Stimulated activated CD4-positive, alpha-beta T cell treated with anti-CD3 and anti-CD28 coated beads, Interleukin-1b, Interleukin-23, amount 100 ng/mL, for 1 hour (primary cell): ENCODE measurements around the gene RNF217.

Experiments used
- DNase-seq, 2 donors: peaks; one replicate each; pipeline ENCODE4 v3.0.0-alpha.2; 2020; ENCODE audit warnings: low read depth in 2 of 2

RNF217 gene

DNA sequence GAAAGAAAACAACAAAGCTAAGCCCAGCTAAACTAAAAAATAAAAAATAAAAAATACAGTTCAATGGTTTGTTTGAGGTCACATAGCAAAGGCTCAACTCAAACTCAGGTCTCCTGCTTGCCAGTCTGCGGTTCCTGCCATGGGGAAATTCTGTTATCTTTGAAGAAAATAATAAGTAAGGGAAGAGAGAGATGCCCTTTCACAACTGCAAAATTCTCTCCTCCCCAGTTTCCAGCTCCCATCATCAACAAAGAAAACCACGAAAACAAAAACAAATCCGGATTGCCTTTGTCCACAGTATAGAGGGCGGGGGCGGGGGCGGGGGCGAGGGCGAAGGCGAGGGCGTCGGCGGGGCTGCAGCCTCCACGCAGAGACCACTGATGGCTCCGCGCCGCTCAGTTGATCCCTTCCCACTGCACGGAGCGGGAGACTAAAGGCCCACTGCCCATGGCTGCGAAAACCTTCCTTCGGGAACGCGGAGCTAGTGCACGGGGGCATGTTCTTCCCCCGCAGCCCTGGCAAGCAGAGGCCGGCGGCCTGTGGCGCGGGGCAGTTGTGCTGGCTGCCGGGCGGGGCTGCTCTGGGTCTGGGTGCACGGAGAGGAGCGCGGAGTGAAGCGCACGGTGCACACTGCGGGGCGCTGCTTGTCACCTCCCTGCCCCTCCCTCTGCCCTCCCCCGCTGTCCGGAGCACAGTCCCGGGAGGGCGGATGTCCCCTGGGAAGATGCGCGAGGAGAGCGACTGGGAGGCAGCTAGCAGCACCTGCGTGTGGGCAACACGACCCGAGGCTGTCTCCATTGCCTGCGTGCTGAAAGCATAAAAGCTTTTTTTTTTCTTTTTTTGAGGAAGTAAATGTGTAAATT is 137.2 kb downstream of the RNF217 start:
- DNase-seq, result no peak

DNA sequence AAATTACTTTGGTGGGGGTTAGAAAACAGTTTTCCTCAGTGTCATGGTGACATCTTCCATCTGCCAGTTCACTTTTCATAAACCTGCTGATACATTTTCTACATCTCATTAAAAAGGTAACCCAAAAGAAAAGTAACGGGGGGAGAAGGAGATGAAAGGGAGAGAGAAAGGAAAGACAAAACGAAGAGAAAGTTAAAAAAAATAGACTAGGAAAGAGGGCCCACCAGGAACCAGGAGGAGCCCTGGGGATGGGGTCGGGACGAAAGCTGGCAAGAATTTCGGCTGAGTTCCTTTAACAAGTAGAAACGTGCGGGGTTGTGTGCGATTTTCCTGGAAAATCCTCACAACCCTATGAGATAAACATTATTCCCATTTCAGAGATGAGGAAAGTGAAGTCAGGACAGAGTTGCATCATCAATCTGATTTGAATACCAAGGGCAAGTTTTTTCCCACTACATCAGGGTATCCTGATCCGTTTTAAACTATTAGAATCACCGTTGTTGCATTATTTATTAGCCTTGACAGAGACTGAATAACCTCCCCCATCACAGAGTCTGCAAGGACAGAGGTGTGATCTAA is 137.9 kb downstream of the RNF217 start:
- no peak for DNase-seq

- no peak for DNase-seq
Observed at GRCh38 chr6:125101128-125101527, 138.9 kb downstream of the RNF217 start.

DNA sequence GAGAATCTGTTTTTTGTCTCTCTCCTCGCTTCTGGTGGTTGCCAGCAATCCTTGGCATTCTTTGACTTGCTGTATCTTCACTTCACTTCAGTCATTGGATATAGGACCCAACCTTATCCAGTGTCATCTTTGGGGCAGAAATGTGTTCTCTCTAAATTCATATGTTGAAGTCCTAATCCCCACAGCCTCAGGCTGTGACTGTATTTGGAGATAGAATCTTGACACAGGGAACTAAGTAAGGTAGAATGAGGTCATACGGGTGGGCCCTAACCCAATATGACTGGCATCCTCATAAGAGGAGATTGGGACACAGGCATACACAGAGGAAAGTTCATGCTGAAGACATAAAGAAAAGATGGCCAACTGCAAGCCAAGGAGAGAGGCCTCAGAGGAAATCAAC is 139.4 kb downstream of the RNF217 start:
- no peak for DNase-seq

GRCh38 chr6:125102411-125102810 is 140.2 kb downstream of the RNF217 start:
- DNase-seq, result no peak

DNA sequence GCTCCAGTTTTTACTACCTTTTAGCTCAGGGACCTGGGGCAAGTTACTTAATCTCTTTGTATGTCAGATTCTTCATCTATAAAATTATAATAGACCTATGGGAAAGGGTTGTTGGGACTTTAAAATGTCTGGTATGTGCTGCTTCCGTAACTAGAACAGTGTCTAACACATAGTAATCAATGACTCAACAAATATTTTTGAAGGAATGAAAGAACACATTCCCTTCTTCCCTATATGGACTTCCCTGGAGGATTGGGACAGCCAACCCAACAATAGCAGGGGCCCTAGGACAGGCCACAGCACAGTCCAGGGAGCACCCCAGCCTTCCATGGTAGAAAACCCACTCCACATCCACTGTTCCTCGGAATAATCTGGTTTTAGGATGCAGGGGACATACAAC is 140.7 kb downstream of the RNF217 start:
- DNase-seq, result no peak

DNA sequence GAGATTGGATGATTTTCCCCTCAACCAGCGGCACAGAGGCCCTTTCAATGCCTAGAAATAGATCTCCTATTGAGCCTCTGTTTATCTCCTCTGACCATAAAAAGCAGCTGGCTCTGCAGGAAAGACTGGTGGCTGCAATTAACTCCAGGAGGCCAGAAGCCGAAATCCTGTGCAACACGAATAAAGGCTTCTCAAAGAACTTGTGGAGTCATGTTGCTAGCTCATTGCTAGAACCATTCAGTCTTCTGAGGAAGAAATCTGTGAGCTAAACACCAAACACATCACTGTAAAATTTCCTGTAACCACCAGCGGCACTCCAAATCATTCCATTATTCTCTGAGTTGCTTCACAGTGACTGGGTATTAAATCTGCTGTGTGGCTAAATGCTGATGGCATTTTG is 142.2 kb downstream of the RNF217 start:
- no peak for DNase-seq

DNA sequence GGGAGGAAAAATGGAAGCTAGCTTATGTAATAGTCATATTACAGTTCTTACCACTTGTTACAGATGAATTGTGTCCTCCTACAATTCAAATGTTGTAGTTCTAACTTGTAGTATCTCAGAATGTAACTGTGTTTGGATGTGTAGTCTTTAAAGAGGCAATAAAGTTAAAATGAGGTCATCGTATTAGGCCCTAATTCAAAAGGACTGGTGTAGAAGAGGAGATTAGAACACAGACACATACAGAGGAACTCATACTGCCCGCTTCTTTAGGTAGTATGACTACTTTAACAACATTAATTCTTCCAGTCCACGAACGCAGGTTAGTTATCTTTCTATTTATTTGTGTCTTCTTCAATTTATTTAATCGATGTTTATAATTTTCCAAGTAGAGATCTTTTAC is 144.8 kb downstream of the RNF217 start:
- DNase-seq, result no peak

DNA sequence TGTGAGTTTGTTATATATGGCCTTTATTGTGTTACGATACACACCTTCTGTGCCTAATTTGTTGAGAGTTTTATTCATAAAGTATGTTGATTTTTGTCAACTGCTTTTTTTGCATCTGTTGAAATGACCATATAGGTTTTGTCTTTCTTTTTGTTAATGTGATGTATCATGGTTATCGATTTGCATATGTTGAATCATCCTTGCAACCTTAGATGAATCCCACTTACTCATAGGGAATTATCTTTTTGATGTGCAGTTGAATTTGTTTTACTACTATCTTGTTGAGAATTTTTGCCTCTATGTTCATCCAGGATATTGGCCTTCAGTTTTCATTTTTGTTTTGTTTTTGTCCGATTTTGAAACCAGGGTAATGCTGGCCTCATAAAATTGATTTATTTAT is 145.7 kb downstream of the RNF217 start:
- DNase-seq, result no peak

DNA sequence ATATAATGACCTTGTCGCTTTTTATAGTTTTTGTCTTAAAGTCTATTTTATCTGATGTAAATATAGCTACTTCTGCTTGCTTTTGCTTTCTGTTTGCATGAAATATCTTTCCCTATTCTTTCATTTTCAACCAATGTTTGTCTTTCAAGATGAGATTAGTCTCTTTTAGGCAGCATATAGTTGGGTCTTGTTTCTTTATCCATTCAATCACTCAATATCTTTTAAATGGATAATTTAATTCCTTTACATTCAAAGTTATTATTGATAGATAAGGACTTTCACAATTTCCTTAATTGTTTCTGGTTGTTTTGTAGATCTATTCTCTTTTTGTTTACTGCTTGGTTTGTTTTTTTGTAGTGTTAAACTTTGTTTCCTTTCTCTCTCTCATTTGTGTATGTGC is 147.8 kb downstream of the RNF217 start:
- DNase-seq, result no peak

GRCh38 chr6:125111219-125111983 is 149.2 kb downstream of the RNF217 start:
- no peak for DNase-seq

- DNase-seq, result no peak
Observed at GRCh38 chr6:125112934-125113333, 150.7 kb downstream of the RNF217 start.

DNA sequence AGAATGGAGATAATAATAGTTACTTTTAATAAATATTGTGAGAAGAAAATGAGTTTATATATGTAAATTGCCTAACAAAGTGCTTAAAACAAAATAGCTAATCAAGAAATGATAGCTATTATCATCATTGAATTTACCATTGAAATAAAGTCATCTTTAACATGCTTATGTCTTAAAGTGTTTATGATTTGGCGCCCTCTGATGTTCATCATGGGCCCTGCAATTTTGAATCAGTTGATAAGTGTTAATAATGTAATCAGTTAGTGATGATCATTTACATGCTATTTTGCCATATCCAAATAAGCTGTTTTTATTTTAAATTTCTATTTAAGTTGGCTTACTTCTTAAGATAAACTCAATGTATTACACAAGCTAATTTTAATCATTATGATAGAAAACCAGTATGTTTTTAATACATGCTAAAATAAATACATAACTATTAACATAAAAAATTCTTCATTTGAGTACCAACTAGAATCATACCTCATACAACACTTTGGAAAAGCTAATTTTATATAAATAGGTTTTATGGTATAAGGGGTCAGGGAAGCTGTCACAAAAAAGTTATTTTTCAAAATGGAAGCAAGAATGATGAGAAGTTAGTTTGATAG is 152.1 kb downstream of the RNF217 start:
- DNase-seq, result peak in 1 of 2 donors; percentile 10

GRCh38 chr6:125116170-125116569 is 153.9 kb downstream of the RNF217 start:
- DNase-seq, result no peak

DNA sequence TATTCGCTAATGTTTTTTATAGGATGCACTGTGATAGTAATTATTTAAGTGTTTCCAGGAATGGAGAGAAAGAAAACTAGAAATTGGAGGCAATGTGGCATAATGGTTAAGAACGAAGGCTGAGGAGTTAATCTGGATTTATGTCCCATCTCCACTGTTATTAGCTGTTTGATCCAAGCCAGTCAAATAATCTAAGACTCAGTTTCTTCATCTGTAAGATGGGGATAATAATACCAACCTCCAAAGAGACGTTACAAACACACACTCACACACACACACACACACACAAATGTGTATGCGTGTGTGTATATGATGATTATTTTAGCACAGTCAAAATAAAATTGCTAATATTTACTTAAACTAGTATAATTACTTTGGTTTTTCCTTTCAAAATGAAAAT is 154.5 kb downstream of the RNF217 start:
- no peak for DNase-seq

- no peak for DNase-seq
Observed at GRCh38 chr6:125117818-125118217, 155.6 kb downstream of the RNF217 start.

GRCh38 chr6:125120054-125120590 is 157.9 kb downstream of the RNF217 start:
- no peak for DNase-seq

DNA sequence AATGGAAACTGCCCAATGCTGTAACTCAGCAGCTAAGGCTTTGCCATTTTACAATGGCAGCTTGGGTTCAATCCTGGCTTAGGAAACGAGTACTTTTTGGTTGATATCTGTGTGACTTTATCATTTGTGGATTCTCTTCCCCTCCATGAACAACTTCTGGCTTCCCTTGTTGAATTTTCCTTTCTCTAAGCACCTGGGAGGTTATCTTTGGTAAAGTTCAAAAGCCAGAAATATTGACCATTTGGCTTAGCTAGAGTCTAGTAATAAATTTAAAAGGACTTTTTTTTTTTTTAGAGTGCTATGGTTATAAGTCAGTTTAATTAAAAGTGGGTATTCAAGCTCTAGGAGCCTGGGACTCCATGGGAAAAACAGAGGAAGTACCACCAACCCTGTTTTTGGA is 159.7 kb downstream of the RNF217 start:
- no peak for DNase-seq

DNA sequence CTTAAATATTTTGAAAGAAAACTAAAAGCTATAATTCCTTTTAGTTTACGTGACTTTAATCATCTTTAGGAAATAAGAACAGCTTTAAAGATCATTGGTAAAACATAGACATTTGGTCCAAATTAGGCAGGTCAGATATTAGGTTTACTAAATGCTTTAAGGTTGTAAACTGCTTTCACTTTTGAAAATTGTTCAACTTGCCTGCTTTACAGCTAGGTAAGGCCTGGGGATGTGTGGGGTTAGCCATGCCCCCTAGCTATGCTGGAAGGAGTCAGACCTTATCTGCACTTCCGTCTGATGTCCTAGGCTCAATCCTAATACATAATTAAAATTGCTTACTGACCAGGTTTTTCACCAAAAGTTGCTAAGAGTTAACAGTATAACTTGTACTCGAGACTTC is 160.8 kb downstream of the RNF217 start:
- no peak for DNase-seq

DNA sequence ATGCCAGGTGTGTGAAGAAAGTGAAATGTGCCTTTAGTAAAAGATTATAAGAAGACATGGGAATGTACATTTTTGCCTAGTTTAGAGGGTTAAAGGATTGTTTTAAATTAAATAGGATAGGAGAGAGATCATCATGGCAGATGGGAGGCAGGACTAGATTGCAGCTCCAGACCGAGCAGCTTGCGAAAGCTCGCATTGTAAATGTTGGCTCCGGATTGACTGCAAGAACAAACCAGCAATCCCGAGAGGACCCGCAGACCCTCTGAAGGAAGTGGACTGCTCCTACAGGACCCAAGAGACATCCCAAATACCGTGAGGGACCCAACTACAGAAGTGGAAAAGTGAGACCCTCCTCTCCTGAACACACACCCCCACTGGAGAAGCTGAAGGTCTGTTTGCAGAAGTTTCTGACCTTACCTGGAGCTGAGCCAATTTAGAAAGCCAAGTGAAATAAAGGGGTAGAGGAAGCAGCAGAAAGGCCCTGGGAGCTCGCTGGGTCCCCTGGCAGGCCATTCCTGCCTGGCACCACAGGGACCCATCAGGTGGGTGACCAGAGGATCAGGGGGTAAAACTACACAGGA is 161.3 kb downstream of the RNF217 start:
- no peak for DNase-seq

DNA sequence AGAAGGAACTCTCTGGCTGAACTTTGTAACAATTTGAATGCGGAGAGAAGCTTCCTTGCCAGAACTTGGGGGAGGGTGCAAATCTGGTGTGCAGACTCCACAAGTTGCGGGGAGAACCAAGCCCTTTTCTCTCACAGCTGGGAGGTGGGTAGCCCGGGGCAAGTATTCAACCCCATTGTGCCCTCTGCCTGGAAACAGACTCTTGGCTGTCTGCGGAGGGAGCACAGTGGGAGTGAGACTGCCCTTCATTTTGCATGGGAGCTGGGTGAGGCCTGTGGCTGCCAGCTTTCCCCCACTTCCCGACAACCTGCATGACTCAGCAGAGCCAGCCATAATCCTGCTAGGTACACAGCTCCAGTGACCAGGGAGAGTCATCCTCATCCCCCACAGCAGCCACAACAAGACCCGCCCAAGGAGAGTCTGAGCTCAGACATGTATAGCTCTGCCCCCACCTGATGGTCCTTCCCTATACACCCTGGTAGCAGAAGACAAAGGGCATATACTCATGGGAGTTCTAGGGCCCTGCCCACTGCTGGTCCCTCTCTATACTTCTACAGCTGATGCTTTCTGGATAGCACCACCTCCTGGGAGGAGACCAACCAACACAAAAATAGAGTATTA is 161.9 kb downstream of the RNF217 start:
- DNase-seq, result no peak
